HG03097 (cell line): ENCODE results near the gene RSF1.
"Not testable (repeated sequence)": the region's sequence is repeated elsewhere in the genome, so short reads cannot be mapped to it uniquely, and the experiment has no call there.

Source experiments
- ATAC-seq: cut with Tn5 transposase; IDR thresholded peaks from one replicate; pipeline ENCODE4 v1.9.1; 2021; ENCODE audit not compliant: unreplicated experiment, low FRiP score

Gene RSF1

DNA sequence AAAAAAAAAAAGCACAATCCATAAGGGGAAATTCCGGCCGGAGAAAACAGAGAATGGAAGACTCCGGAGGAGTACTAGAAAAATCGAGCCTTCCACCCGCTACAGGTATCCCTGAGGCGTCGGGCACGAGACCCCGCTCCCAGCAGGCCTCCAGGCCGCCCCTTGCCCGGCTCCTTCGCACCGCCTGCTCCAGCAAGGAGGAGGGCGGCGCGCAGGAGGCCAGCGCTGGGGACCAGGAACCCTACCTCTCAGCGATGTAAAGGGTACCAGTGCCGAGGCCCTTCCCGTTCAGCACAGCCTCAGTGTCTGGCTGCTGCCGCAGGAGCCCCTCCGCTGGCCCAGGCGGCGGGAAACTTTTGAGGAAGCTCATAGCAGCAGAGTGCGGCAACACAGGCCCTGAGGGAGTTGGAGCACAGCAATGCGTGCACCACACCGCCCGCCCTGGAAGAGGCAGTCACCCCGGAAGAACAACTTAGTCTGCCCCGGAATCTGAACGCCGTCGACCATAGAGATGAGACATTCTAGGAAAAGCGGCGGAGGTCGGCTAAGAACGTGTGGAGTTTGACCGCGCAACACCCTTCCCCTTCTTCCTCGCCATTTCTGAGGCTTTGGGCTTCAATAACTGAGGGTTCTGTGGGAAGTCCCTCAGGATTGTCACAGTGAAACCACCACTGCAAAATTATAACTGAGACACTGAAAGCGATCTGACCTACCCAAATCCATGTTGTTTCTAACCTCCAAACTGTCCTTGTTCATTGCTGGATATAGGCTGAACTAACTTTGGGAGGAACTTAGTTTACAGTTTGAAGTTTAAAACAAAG is 183.0 kb downstream of the RSF1 start, which contains the start of gene CLNS1A:
CLNS1A (minus strand) TSS at position 450 of the 821 bp plus-strand sequence; CDS start at position 370, 80 bp downstream.
- ATAC-seq = peak; percentile 91

DNA sequence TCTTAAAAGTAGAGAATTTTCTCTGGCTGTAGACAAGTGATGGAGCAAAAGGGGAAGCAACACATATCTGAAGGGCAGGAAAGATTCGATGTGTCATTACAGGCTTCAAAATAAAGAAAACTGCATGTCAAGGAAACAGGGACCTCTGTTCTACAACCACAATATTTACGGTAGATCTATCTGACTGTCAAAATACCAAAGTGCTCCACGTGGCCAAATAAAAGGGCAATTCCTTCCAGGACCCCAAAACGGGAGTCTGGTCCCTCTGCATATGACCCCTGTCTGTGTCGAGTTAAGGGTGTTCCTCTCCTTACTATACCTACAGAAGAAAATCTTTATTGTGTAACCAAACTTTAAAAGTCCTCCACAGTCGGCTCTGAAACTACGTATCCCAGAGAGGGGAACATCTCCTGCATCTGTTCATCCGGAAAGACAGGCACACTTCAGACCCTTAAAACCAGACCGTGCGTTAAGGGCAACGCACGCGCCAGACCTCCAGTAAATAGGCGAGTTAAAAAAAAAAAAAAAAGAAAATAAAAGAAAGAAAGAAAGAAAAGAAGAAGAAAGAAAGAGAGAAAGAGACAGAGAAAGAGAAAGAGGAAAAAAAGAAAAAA is 183.7 kb downstream of the RSF1 start:
- ATAC-seq = no peak

DNA sequence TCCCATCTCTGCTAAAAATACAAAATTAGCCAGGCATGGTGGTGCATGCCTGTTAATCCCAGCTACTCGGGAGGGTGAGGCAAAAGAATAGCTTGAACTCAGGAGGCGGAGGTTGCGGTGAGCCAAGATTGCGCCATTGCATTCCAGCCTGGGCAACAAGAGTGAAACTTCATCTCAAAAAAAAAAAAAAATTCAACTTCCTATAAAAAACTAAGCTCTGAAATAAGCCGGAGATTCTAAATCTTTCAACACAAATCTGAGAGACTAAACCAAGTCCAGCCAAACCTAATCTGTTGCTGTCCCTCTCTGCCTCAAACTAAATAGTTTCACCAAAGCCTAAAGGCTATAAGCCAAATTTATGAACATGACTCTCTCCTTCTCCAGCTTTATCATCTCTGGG is 186.6 kb downstream of the RSF1 start:
- not testable (repeated sequence) for ATAC-seq

DNA sequence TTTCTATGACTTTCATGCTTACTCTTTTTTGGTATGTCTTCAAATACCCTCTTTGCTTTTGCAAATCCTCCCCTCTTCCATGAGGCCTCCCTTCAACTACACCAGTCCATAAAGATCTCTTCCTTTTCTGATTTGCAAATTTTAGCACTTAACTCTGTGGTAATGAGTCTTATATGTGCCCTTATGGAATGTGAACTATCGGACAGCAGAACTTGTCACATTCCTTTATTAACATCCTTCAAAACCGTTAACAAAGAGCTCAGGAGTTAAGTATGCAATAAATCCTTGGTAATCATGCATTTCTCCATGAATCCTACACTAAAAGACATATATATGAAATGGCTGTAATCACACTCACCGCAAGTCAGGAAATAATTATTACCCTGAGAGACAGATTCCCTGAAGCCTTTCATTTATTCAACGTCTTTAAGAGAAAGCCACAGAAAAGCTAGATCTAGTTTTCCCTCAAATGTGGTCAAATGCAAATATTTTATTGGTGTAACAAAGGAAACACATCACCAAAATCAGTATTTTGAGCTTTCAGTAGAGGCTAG is 190.3 kb downstream of the RSF1 start:
- no peak for ATAC-seq

DNA sequence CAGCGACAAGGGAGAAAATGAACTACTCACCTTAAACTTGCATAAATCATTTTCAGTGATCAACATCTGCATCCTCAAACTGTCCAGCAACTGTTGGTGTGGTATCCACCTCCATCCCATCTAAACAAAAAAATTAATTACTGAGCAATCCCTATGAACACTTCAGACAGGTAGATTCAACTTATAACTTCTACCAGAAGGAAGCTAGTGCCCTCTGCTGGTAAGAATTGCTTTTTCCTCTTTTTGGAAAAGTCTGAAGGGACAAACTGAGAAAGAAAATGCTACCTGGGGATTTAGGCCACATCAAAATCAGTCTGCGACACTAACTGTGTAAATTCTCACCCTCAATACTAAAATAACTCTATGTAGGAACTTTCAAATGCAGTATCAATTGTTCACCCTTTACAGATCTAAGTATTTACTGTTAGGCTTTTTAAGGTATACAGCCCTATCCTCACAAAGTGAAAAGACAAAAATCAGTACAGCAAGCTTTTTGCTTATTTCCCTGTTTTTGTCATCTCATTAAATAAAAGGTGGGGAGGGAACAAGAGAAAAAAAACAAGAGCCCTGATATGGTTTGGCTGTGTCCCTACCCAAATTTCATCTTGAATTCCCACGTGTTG is 200.8 kb downstream of the RSF1 start:
- ATAC-seq = no peak

DNA sequence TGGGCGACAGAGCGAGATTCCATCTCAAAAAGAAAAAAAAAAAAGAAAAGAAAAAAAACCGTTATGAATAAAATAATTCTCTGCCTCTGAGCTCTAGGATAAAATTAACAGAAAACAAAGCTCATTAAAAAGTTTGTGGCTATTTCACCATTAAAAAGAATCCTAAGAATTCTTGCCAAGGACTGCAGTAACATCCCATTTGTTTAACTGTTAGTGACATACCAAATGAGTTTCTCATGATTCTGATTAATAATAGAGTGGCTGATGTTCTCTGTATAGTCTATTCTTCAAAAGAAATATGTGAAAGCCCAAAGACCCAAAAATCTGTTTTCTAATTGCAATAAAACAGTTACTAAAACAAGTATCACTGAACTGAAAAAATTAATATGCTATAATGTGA is 202.6 kb downstream of the RSF1 start:
- ATAC-seq = no peak

DNA sequence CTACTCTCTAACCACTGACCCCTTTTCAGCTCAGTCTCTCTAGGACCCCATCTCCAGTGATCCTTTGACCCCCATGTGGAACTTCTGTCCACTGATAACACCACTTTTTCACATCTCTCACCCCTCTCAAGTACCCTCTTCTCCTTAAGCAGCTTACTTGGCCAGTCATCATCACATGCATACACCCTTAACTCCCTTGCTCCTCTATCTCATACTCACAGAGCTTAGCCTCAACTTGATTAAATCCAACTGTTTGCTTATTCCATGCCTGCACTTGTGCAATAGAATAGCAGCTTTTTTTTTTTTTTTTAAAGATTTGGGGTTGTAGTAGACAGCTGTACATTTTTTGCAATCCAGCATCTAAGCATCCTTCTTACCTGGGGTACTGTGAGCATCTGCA is 208.6 kb downstream of the RSF1 start:
- ATAC-seq = no peak
